Measurements from ENCODE around the gene ADCY5.

The ADCY5 gene

GRCh38 chr3:123310741-123311140 lies 138.1 kb downstream of the ADCY5 start:
- peaks cover 53% of the 10 kb centered on the region for H3K4me1 ChIP-seq (ENCODE audit: control insufficient read depth, insufficient read depth, low read length)
- no peaks in the 10 kb centered on the region for H3K9me3 ChIP-seq (ENCODE audit: control insufficient read depth, insufficient read depth, low read depth, low read length)
- H3K36me3 ChIP-seq (ENCODE audit: control insufficient read depth, insufficient read depth, low read length), result no peaks in the 10 kb centered on the region
- no peak overlapping the region for H3K4me3 ChIP-seq (ENCODE audit: low read depth, low read length)
- no peaks in the 10 kb centered on the region for H3K27me3 ChIP-seq (ENCODE audit: control insufficient read depth, insufficient read depth, low read length)
- no peak overlapping the region for H3K9ac ChIP-seq (ENCODE audit: low read length)
- no peak overlapping the region for H3K27ac ChIP-seq (ENCODE audit: low read depth, low read length)

- no peak overlapping the region for H3K27ac ChIP-seq (ENCODE audit: low read depth, low read length)
- no peaks in the 10 kb centered on the region for H3K36me3 ChIP-seq (ENCODE audit: control insufficient read depth, insufficient read depth, low read length)
- H3K9ac ChIP-seq (ENCODE audit: low read length), result no peak overlapping the region
- H3K4me3 ChIP-seq (ENCODE audit: low read depth, low read length), result no peak overlapping the region
- H3K9me3 ChIP-seq (ENCODE audit: control insufficient read depth, insufficient read depth, low read depth, low read length), result no peaks in the 10 kb centered on the region
- no peaks in the 10 kb centered on the region for H3K27me3 ChIP-seq (ENCODE audit: control insufficient read depth, insufficient read depth, low read length)
- H3K4me1 ChIP-seq (ENCODE audit: control insufficient read depth, insufficient read depth, low read length), result peaks cover 47% of the 10 kb centered on the region
Observed at GRCh38 chr3:123310186-123310585, 138.7 kb downstream of the ADCY5 start.

DNA sequence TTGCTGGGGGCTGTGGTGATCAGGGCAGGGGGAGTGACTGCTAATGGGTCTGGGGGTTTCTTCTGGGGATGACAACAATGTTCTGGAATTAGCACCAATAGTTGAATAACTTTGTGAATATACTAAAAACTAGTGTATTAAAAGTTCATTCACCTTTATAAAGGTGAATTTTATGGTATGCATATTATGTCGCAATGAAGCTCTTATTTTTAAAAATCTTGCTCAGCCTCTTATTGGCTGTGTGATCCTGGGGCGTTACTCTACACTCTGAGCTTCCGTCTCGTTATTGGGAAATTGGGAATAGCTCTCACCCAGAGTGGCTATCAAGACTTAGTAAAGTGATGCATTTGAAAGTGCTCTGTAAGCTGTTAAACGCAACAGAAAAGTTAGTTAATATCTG lies 141.8 kb downstream of the ADCY5 start:
- Histone ChIP-seq H3K36me3 (ENCODE audit: control insufficient read depth, insufficient read depth, low read length) (peaks cover 7% of the 10 kb centered on the region; the same call in 1 of the 2 replicates), H3K27me3 (ENCODE audit: control insufficient read depth, insufficient read depth, low read length) (no peaks in the 10 kb centered on the region), H3K27ac (ENCODE audit: low read depth, low read length) (no peak overlapping the region), H3K9me3 (ENCODE audit: control insufficient read depth, insufficient read depth, low read depth, low read length) (no peaks in the 10 kb centered on the region), H3K4me1 (ENCODE audit: control insufficient read depth, insufficient read depth, low read length) (peaks cover 17% of the 10 kb centered on the region), H3K4me3 (ENCODE audit: low read depth, low read length) (no peak overlapping the region), H3K9ac (ENCODE audit: low read length) (no peak overlapping the region)

GRCh38 chr3:123305192-123305591 lies 143.7 kb downstream of the ADCY5 start:
- Histone ChIP-seq H3K36me3 (ENCODE audit: control insufficient read depth, insufficient read depth, low read length) (peaks cover 12% of the 10 kb centered on the region), H3K27ac (ENCODE audit: low read depth, low read length) (no peak overlapping the region), H3K4me1 (ENCODE audit: control insufficient read depth, insufficient read depth, low read length) (no peaks in the 10 kb centered on the region), H3K9ac (ENCODE audit: low read length) (no peak overlapping the region), H3K4me3 (ENCODE audit: low read depth, low read length) (no peak overlapping the region), H3K27me3 (ENCODE audit: control insufficient read depth, insufficient read depth, low read length) (no peaks in the 10 kb centered on the region), H3K9me3 (ENCODE audit: control insufficient read depth, insufficient read depth, low read depth, low read length) (no peaks in the 10 kb centered on the region)

- Histone ChIP-seq H3K27ac (ENCODE audit: low read depth, low read length) (no peak overlapping the region), H3K9me3 (ENCODE audit: control insufficient read depth, insufficient read depth, low read depth, low read length) (no peaks in the 10 kb centered on the region), H3K27me3 (ENCODE audit: control insufficient read depth, insufficient read depth, low read length) (no peaks in the 10 kb centered on the region), H3K36me3 (ENCODE audit: control insufficient read depth, insufficient read depth, low read length) (peaks cover 15% of the 10 kb centered on the region), H3K4me3 (ENCODE audit: low read depth, low read length) (no peak overlapping the region), H3K4me1 (ENCODE audit: control insufficient read depth, insufficient read depth, low read length) (no peaks in the 10 kb centered on the region), H3K9ac (ENCODE audit: low read length) (no peak overlapping the region)
Observed at GRCh38 chr3:123303976-123304560, 144.8 kb downstream of the ADCY5 start.

GRCh38 chr3:123302961-123303360 lies 145.9 kb downstream of the ADCY5 start:
- Histone ChIP-seq H3K4me1 (ENCODE audit: control insufficient read depth, insufficient read depth, low read length) (no peaks in the 10 kb centered on the region), H3K27ac (ENCODE audit: low read depth, low read length) (no peak overlapping the region), H3K9me3 (ENCODE audit: control insufficient read depth, insufficient read depth, low read depth, low read length) (no peaks in the 10 kb centered on the region)

GRCh38 chr3:123301331-123302184 lies 147.3 kb downstream of the ADCY5 start:
- no peak overlapping the region for H3K27ac ChIP-seq (ENCODE audit: low read depth, low read length)
- H3K9me3 ChIP-seq (ENCODE audit: control insufficient read depth, insufficient read depth, low read depth, low read length), result no peaks in the 10 kb centered on the region
- H3K9ac ChIP-seq (ENCODE audit: low read length), result no peak overlapping the region
- H3K4me1 ChIP-seq (ENCODE audit: control insufficient read depth, insufficient read depth, low read length), result no peaks in the 10 kb centered on the region
- no peak overlapping the region for H3K4me3 ChIP-seq (ENCODE audit: low read depth, low read length)
- peaks cover 15% of the 10 kb centered on the region for H3K36me3 ChIP-seq (ENCODE audit: control insufficient read depth, insufficient read depth, low read length)
- no peaks in the 10 kb centered on the region for H3K27me3 ChIP-seq (ENCODE audit: control insufficient read depth, insufficient read depth, low read length)

More at GRCh38 chr3:123302961-123303360, 145.9 kb downstream of the ADCY5 start:
- H3K4me3 ChIP-seq (ENCODE audit: low read depth, low read length), result no peak overlapping the region
- no peaks in the 10 kb centered on the region for H3K27me3 ChIP-seq (ENCODE audit: control insufficient read depth, insufficient read depth, low read length)
- peaks cover 15% of the 10 kb centered on the region for H3K36me3 ChIP-seq (ENCODE audit: control insufficient read depth, insufficient read depth, low read length)
- H3K9ac ChIP-seq (ENCODE audit: low read length), result no peak overlapping the region

- Histone ChIP-seq H3K27me3 (ENCODE audit: control insufficient read depth, insufficient read depth, low read length) (no peaks in the 10 kb centered on the region), H3K27ac (ENCODE audit: low read depth, low read length) (no peak overlapping the region), H3K9ac (ENCODE audit: low read length) (no peak overlapping the region), H3K9me3 (ENCODE audit: control insufficient read depth, insufficient read depth, low read depth, low read length) (no peaks in the 10 kb centered on the region), H3K4me1 (ENCODE audit: control insufficient read depth, insufficient read depth, low read length) (no peaks in the 10 kb centered on the region), H3K36me3 (ENCODE audit: control insufficient read depth, insufficient read depth, low read length) (peaks cover 15% of the 10 kb centered on the region), H3K4me3 (ENCODE audit: low read depth, low read length) (no peak overlapping the region)
Observed at GRCh38 chr3:123300583-123300982, 148.3 kb downstream of the ADCY5 start.

DNA sequence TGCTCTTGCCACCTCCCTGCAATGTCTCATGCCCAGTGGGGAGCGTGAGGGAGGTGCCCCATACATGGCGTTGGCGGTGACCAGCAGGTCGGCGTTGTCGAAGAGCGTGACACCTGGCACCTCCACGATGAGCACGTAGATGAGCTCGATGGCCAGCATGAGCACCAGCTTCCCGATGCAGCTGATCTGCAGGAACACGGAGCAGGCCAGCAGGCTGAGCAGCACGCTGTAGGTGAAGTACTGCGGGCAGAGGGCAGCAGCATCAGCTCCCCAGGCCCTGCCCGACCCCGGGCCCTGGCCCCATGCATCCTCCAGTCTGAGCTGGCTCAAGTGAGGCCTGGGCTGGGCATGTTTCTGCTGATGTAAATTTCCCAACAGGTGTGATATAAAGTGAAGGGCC lies 148.8 kb downstream of the ADCY5 start:
- H3K36me3 ChIP-seq (ENCODE audit: control insufficient read depth, insufficient read depth, low read length), result peaks cover 15% of the 10 kb centered on the region
- no peaks in the 10 kb centered on the region for H3K4me1 ChIP-seq (ENCODE audit: control insufficient read depth, insufficient read depth, low read length)
- H3K27me3 ChIP-seq (ENCODE audit: control insufficient read depth, insufficient read depth, low read length), result no peaks in the 10 kb centered on the region
- no peak overlapping the region for H3K4me3 ChIP-seq (ENCODE audit: low read depth, low read length)
- no peak overlapping the region for H3K27ac ChIP-seq (ENCODE audit: low read depth, low read length)
- H3K9me3 ChIP-seq (ENCODE audit: control insufficient read depth, insufficient read depth, low read depth, low read length), result no peaks in the 10 kb centered on the region
- H3K9ac ChIP-seq (ENCODE audit: low read length), result no peak overlapping the region

DNA sequence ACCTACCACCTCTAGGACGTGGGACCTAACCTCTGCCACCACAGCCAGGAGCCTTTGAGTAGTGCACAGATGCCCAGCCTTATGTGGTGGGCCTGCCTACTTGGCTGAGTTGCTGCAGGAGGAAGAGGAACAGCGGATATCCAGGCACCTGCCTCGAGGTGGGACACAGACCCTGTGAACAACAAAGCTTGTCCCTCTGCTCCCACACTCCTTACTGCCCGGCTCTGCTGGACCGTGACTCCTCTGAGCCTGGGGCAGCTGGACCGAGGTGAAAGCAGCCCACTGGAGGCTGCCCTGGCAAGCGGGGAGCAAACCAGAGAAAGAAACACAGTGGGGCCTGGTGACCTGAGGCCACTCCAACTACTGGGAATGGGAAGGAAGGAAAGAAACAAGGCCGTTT lies 149.3 kb downstream of the ADCY5 start:
- H3K9ac ChIP-seq (ENCODE audit: low read length), result no peak overlapping the region
- H3K9me3 ChIP-seq (ENCODE audit: control insufficient read depth, insufficient read depth, low read depth, low read length), result no peaks in the 10 kb centered on the region
- H3K27ac ChIP-seq (ENCODE audit: low read depth, low read length), result no peak overlapping the region
- no peak overlapping the region for H3K4me3 ChIP-seq (ENCODE audit: low read depth, low read length)
- no peaks in the 10 kb centered on the region for H3K4me1 ChIP-seq (ENCODE audit: control insufficient read depth, insufficient read depth, low read length)
- no peaks in the 10 kb centered on the region for H3K27me3 ChIP-seq (ENCODE audit: control insufficient read depth, insufficient read depth, low read length)
- H3K36me3 ChIP-seq (ENCODE audit: control insufficient read depth, insufficient read depth, low read length), result peaks cover 15% of the 10 kb centered on the region

- no peak overlapping the region for H3K27ac ChIP-seq (ENCODE audit: low read depth, low read length)
- no peaks in the 10 kb centered on the region for H3K27me3 ChIP-seq (ENCODE audit: control insufficient read depth, insufficient read depth, low read length)
- H3K9ac ChIP-seq (ENCODE audit: low read length), result no peak overlapping the region
- no peaks in the 10 kb centered on the region for H3K9me3 ChIP-seq (ENCODE audit: control insufficient read depth, insufficient read depth, low read depth, low read length)
- no peak overlapping the region for H3K4me3 ChIP-seq (ENCODE audit: low read depth, low read length)
- no peaks in the 10 kb centered on the region for H3K4me1 ChIP-seq (ENCODE audit: control insufficient read depth, insufficient read depth, low read length)
- H3K36me3 ChIP-seq (ENCODE audit: control insufficient read depth, insufficient read depth, low read length), result peaks cover 15% of the 10 kb centered on the region
Observed at GRCh38 chr3:123298903-123299302, 150.0 kb downstream of the ADCY5 start.
